GM12878 (cell line): ENCODE results near the gene PLA2G4E.

Experiments used
- EP300 ChIP-seq, 2 experiments: fragments of 150-350 bp in 1 of 2; IDR thresholded peaks; 2 replicates each; pipeline ENCODE4 v1.6.1; 2011 to 2012; ENCODE audit warnings: low read depth in 2 of 2, low read length in 2 of 2, borderline replicate concordance in 1 of 2, improper control_type of control experiment in 1 of 2, inconsistent platforms in 1 of 2; ENCODE audit not compliant: control insufficient read depth in 1 of 2
- HDAC2 ChIP-seq: fragments of 200-600 bp; sonication (generic); IDR thresholded peaks from 2 replicates; pipeline ENCODE4 v1.6.1; 2017
- KLF5 ChIP-seq: fragments of 450-650 bp; IDR thresholded peaks from 2 replicates; pipeline ENCODE4 v1.6.1; 2014; ENCODE audit warnings: mild to moderate bottlenecking; ENCODE audit not compliant: partially characterized antibody
- MTA2 ChIP-seq: fragments of 450-650 bp; IDR thresholded peaks from 2 replicates; pipeline ENCODE4 v1.6.1; 2016; ENCODE audit warnings: low read depth, mild to moderate bottlenecking, moderate library complexity
- POU2F2 ChIP-seq: IDR thresholded peaks from 3 replicates; pipeline ENCODE4 v1.6.1; 2011; ENCODE audit warnings: low read depth, mild to moderate bottlenecking, low read length, borderline replicate concordance
- RAD21 ChIP-seq: IDR thresholded peaks from 2 replicates; pipeline ENCODE4 v1.6.1; 2011; ENCODE audit warnings: mild to moderate bottlenecking, low read depth, low read length, moderate library complexity; ENCODE audit not compliant: insufficient read depth
- SPI1 ChIP-seq: IDR thresholded peaks from 2 replicates; pipeline ENCODE4 v1.6.1; 2011; ENCODE audit warnings: low read depth, mild to moderate bottlenecking, low read length, moderate library complexity, borderline replicate concordance; ENCODE audit not compliant: insufficient read depth
- YY1 ChIP-seq: IDR thresholded peaks from 2 replicates; pipeline ENCODE4 v1.6.1; 2011; ENCODE audit warnings: low read depth, mild to moderate bottlenecking, low read length
- ZNF622 ChIP-seq: fragments of 450-650 bp; IDR thresholded peaks from 2 replicates; pipeline ENCODE4 v1.6.1; 2017; ENCODE audit warnings: mild to moderate bottlenecking, inconsistent platforms
- TF ChIP-seq, protein P1 (sequence below): IDR thresholded peaks from 2 replicates; pipeline ENCODE4 v1.6.1; 2012; ENCODE audit warnings: low read depth, low read length, improper control_type of control experiment
- TF ChIP-seq, protein P2 (sequence below), 3 experiments: IDR thresholded peaks in 2 of 3; conservative IDR thresholded peaks in 1 of 3; 2 replicates each; pipeline ENCODE4 v1.5.1; 2011; ENCODE audit warnings: low read depth in 3 of 3, low read length in 3 of 3, mild to moderate bottlenecking in 3 of 3, control low read depth in 2 of 3, moderate library complexity in 2 of 3, inconsistent platforms in 1 of 3, mixed read lengths in 1 of 3; ENCODE audit not compliant: control insufficient read depth in 2 of 3, insufficient read depth in 1 of 3; ENCODE audit errors: extremely low read depth in 1 of 3
- TF ChIP-seq, protein P3 (sequence below): IDR thresholded peaks from 2 replicates; pipeline ENCODE4 v1.6.1; 2012; ENCODE audit warnings: low read depth, low read length, improper control_type of control experiment

DNA sequence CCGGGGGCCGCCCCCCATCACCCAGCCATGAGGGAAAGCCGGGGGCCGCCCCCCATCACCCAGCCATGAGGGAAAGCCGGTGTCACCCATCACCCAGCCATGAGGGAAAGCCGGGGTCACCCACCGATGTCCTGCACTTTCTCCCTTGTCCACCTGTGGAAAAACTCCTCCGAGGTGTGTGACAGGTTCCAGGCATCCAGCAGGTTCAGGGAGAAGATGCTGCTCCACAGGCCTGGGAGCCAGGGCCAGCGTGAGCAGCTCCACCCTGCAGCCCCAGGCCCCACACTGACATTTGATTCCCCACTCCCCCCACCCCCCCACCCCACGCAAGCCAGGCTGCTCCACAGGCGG lies 32.9 kb downstream of the PLA2G4E start:
- TF ChIP-seq RAD21 (no peak), SPI1 (no peak), KLF5 (no peak), POU2F2 (no peak), ZNF622 (no peak), EP300 (IDR thresholded peaks at IDR 0.05; ENCODE audit: borderline replicate concordance in 1 of 2, control insufficient read depth in 1 of 2, low read depth in 2 of 2, low read length in 2 of 2) (no peak), HDAC2 (no peak), MTA2 (no peak), YY1 (no peak)
- TF ChIP-seq, protein P1, sequence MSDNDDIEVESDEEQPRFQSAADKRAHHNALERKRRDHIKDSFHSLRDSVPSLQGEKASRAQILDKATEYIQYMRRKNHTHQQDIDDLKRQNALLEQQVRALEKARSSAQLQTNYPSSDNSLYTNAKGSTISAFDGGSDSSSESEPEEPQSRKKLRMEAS, result no peak
- TF ChIP-seq, protein P2, sequence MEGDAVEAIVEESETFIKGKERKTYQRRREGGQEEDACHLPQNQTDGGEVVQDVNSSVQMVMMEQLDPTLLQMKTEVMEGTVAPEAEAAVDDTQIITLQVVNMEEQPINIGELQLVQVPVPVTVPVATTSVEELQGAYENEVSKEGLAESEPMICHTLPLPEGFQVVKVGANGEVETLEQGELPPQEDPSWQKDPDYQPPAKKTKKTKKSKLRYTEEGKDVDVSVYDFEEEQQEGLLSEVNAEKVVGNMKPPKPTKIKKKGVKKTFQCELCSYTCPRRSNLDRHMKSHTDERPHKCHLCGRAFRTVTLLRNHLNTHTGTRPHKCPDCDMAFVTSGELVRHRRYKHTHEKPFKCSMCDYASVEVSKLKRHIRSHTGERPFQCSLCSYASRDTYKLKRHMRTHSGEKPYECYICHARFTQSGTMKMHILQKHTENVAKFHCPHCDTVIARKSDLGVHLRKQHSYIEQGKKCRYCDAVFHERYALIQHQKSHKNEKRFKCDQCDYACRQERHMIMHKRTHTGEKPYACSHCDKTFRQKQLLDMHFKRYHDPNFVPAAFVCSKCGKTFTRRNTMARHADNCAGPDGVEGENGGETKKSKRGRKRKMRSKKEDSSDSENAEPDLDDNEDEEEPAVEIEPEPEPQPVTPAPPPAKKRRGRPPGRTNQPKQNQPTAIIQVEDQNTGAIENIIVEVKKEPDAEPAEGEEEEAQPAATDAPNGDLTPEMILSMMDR (IDR thresholded peaks at IDR 0.05 in 2 of 3, conservative IDR thresholded peaks at IDR 0.05 in 1 of 3; ENCODE audit: control insufficient read depth in 2 of 3, extremely low read depth in 1 of 3, insufficient read depth in 1 of 3, low read depth in 3 of 3, low read length in 3 of 3), result no peak
- TF ChIP-seq, protein P3, sequence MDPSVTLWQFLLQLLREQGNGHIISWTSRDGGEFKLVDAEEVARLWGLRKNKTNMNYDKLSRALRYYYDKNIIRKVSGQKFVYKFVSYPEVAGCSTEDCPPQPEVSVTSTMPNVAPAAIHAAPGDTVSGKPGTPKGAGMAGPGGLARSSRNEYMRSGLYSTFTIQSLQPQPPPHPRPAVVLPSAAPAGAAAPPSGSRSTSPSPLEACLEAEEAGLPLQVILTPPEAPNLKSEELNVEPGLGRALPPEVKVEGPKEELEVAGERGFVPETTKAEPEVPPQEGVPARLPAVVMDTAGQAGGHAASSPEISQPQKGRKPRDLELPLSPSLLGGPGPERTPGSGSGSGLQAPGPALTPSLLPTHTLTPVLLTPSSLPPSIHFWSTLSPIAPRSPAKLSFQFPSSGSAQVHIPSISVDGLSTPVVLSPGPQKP, result no peak
